ENCODE results near the gene STK38L. TPM values are rescaled to one million over a fixed set of nuclear protein-coding genes. Genes with fewer than 3 reads are reported as not detected.

Gene STK38L
- total RNA-seq, 1 donor from 2014 or later = 115 TPM

DNA sequence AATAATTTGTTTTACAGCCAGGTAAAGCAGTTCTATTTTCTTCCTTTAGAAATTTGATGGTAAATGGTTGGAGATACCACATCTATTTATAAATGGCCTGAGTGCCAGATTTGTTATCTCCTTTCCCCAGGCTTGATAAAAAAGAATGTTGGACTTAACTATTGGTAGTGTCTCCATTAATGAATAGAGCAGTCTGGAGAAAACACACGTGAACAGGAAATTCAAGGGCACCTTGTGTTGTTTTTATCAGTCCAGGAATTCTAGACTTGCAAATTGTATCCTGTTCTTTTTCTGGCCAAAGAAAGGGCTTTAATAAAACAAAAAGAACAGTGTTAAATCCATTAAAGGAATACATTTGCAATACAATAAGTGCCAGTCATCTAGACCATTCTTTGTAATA is 47.8 kb downstream of the STK38L start:
- Histone ChIP-seq H3K4me3 (ENCODE audit: insufficient read depth, low read depth, low read length) (no peak overlapping the region), H3K9me3 (ENCODE audit: insufficient read depth, low read depth, low read length) (no peaks in the 10 kb centered on the region), H3K4me1 (ENCODE audit: insufficient read depth, low read length) (peaks cover 24% of the 10 kb centered on the region), H3K79me2 (ENCODE audit: insufficient read depth, low read length) (peaks cover 97% of the 10 kb centered on the region), H3K9ac (ENCODE audit: low read length) (no peak overlapping the region), H3K27me3 (ENCODE audit: insufficient read depth, low read length) (no peaks in the 10 kb centered on the region), H4K20me1 (ENCODE audit: insufficient read depth, low read length) (peaks cover 80% of the 10 kb centered on the region), H2AFZ (ENCODE audit: low read depth, low read length) (no peak overlapping the region), H3K27ac (ENCODE audit: low read depth, low read length) (no peak overlapping the region), H3K4me2 (ENCODE audit: low read length) (peak overlapping the region; percentile 28), H3K36me3 (ENCODE audit: insufficient read depth, low read length) (peaks cover 13% of the 10 kb centered on the region)
- Mint-ChIP-seq H3K27ac (ENCODE audit: unreplicated experiment) (no peak overlapping the region), H3K27me3 (ENCODE audit: low read depth, unreplicated experiment) (no peaks in the 10 kb centered on the region), H3K4me3 (ENCODE audit: unreplicated experiment) (no peak overlapping the region), H3K4me1 (ENCODE audit: low read depth, unreplicated experiment) (peaks cover 32% of the 10 kb centered on the region), H3K36me3 (ENCODE audit: low read depth, unreplicated experiment) (peaks cover 3% of the 10 kb centered on the region), H3K9me3 (ENCODE audit: unreplicated experiment) (no peaks in the 10 kb centered on the region)
- FAIRE-seq (no peak), DNase-seq (ENCODE audit: low read depth) (peak; percentile 33)
- no peak for TF ChIP-seq EZH2 (IDR thresholded peaks at IDR 0.05; ENCODE audit: insufficient read depth, low read length)
- TF ChIP-seq, protein P1, sequence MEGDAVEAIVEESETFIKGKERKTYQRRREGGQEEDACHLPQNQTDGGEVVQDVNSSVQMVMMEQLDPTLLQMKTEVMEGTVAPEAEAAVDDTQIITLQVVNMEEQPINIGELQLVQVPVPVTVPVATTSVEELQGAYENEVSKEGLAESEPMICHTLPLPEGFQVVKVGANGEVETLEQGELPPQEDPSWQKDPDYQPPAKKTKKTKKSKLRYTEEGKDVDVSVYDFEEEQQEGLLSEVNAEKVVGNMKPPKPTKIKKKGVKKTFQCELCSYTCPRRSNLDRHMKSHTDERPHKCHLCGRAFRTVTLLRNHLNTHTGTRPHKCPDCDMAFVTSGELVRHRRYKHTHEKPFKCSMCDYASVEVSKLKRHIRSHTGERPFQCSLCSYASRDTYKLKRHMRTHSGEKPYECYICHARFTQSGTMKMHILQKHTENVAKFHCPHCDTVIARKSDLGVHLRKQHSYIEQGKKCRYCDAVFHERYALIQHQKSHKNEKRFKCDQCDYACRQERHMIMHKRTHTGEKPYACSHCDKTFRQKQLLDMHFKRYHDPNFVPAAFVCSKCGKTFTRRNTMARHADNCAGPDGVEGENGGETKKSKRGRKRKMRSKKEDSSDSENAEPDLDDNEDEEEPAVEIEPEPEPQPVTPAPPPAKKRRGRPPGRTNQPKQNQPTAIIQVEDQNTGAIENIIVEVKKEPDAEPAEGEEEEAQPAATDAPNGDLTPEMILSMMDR (IDR thresholded peaks at IDR 0.05; ENCODE audit: insufficient read depth, low read depth, low read length) = no peak

DNA sequence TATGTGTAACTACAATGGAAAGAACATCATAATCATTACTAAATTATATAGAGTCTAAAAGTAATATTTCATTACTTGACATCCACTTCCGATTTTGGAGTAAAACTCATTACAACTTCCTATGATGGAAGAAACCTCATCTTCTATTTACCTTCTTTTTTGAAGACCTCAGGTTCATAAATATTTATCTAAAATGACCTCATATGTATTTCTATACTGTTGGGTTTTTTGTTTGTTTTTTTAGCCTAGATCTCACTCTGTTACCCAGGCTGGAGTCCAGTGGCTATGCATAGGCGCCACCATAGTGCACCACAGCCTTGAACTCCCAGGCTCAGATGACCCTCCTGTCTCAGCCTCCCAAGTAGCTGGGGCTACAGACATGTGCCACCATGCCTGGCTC is 48.6 kb downstream of the STK38L start:
- H2AFZ ChIP-seq (ENCODE audit: low read depth, low read length) = no peak overlapping the region
- no peaks in the 10 kb centered on the region for H3K27me3 ChIP-seq (ENCODE audit: insufficient read depth, low read length)
- H3K27ac ChIP-seq (ENCODE audit: low read depth, low read length) = no peak overlapping the region
- peak overlapping the region; percentile 16 for H3K4me2 ChIP-seq (ENCODE audit: low read length)
- H3K9me3 ChIP-seq (ENCODE audit: insufficient read depth, low read depth, low read length) = no peaks in the 10 kb centered on the region
- H3K27me3 Mint-ChIP-seq (ENCODE audit: low read depth, unreplicated experiment) = no peaks in the 10 kb centered on the region
- H3K36me3 Mint-ChIP-seq (ENCODE audit: low read depth, unreplicated experiment) = peaks cover 3% of the 10 kb centered on the region
- TF ChIP-seq, protein P1 (IDR thresholded peaks at IDR 0.05; ENCODE audit: insufficient read depth, low read depth, low read length) = no peak
- no peak for TF ChIP-seq EZH2 (IDR thresholded peaks at IDR 0.05; ENCODE audit: insufficient read depth, low read length)
- no peak overlapping the region for H3K4me3 ChIP-seq (ENCODE audit: insufficient read depth, low read depth, low read length)
- H3K4me1 ChIP-seq (ENCODE audit: insufficient read depth, low read length) = peaks cover 24% of the 10 kb centered on the region
- H3K4me1 Mint-ChIP-seq (ENCODE audit: low read depth, unreplicated experiment) = peaks cover 32% of the 10 kb centered on the region
- DNase-seq (ENCODE audit: low read depth) (no peak), FAIRE-seq (peak; percentile 17)
- H3K4me3 Mint-ChIP-seq (ENCODE audit: unreplicated experiment) = no peak overlapping the region
- no peak overlapping the region for H3K9ac ChIP-seq (ENCODE audit: low read length)
- peaks cover 97% of the 10 kb centered on the region for H3K79me2 ChIP-seq (ENCODE audit: insufficient read depth, low read length)
- no peaks in the 10 kb centered on the region for H3K9me3 Mint-ChIP-seq (ENCODE audit: unreplicated experiment)
- H3K36me3 ChIP-seq (ENCODE audit: insufficient read depth, low read length) = peaks cover 13% of the 10 kb centered on the region
- H4K20me1 ChIP-seq (ENCODE audit: insufficient read depth, low read length) = peaks cover 85% of the 10 kb centered on the region
- H3K27ac Mint-ChIP-seq (ENCODE audit: unreplicated experiment) = no peak overlapping the region

DNA sequence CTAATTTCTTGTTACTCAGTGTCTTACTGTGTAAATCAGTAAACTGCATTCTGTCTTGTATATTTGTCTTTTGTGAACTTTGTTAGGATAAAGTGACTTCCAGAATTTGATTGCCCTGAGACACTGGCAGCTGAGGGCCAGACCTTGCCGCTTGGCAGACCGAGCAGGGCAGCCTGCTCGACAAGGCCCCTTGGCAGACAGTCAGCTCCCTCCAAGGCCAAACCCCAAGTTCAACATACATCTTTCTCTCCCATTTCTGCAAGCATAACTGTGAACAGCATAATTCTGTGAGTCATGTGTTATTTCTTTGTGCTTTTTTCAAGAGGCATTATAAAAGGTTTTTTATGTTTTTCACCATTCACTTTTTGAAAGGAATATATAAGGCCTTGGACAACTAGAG is 49.4 kb downstream of the STK38L start:
- peaks cover 82% of the 10 kb centered on the region for H4K20me1 ChIP-seq (ENCODE audit: insufficient read depth, low read length)
- H3K79me2 ChIP-seq (ENCODE audit: insufficient read depth, low read length) = peaks cover 93% of the 10 kb centered on the region
- no peak overlapping the region for H3K27ac ChIP-seq (ENCODE audit: low read depth, low read length)
- peaks cover 24% of the 10 kb centered on the region for H3K4me1 ChIP-seq (ENCODE audit: insufficient read depth, low read length)
- no peak for TF ChIP-seq EZH2 (IDR thresholded peaks at IDR 0.05; ENCODE audit: insufficient read depth, low read length)
- TF ChIP-seq, protein P1 (IDR thresholded peaks at IDR 0.05; ENCODE audit: insufficient read depth, low read depth, low read length) = no peak
- no peak overlapping the region for H2AFZ ChIP-seq (ENCODE audit: low read depth, low read length)
- H3K4me2 ChIP-seq (ENCODE audit: low read length) = peak overlapping the region; percentile 16
- Mint-ChIP-seq H3K4me3 (ENCODE audit: unreplicated experiment) (no peak overlapping the region), H3K36me3 (ENCODE audit: low read depth, unreplicated experiment) (peaks cover 5% of the 10 kb centered on the region), H3K9me3 (ENCODE audit: unreplicated experiment) (no peaks in the 10 kb centered on the region), H3K4me1 (ENCODE audit: low read depth, unreplicated experiment) (peaks cover 35% of the 10 kb centered on the region), H3K27ac (ENCODE audit: unreplicated experiment) (no peak overlapping the region), H3K27me3 (ENCODE audit: low read depth, unreplicated experiment) (no peaks in the 10 kb centered on the region)
- peaks cover 13% of the 10 kb centered on the region for H3K36me3 ChIP-seq (ENCODE audit: insufficient read depth, low read length)
- no peaks in the 10 kb centered on the region for H3K9me3 ChIP-seq (ENCODE audit: insufficient read depth, low read depth, low read length)
- peak; percentile 50 for DNase-seq (ENCODE audit: low read depth)
- no peak overlapping the region for H3K4me3 ChIP-seq (ENCODE audit: insufficient read depth, low read depth, low read length)
- no peaks in the 10 kb centered on the region for H3K27me3 ChIP-seq (ENCODE audit: insufficient read depth, low read length)
- no peak for FAIRE-seq
- H3K9ac ChIP-seq (ENCODE audit: low read length) = no peak overlapping the region

All from astrocyte (in vitro differentiated cells and primary cell).